ENCODE measurements around the gene TOX2. TPM values are rescaled to one million over a fixed set of nuclear protein-coding genes. Genes with fewer than 3 reads are reported as not detected.

The TOX2 gene
- total RNA-seq, 2 experiments from 2014 or later = 0.23 TPM; not detected in 1

GRCh38 chr20:44001667-44002596, 87.3 kb downstream of the TOX2 start:
- no peaks in the 10 kb centered on the region for H3K9me3 ChIP-seq (ENCODE audit: low read length)
- no peak for DNase-seq (ENCODE audit: low spot score)
- H3K4me2 ChIP-seq (ENCODE audit: low read length) = no peak overlapping the region
- POLR2A ChIA-PET = no interaction called here
- TF ChIP-seq EZH2phosphoT487 (IDR thresholded peaks at IDR 0.05; ENCODE audit: borderline replicate concordance, low read depth, low read length) (no peak), CTCF (conservative IDR thresholded peaks at IDR 0.05; ENCODE audit: low read length) (no peak)
- intact Hi-C loops (cut with micrococcal nuclease; ENCODE audit: unreplicated experiment) = no loop called here
- no peaks in the 10 kb centered on the region for H3K79me2 ChIP-seq (ENCODE audit: insufficient read depth, low read depth, low read length)
- BruUV-seq (replicated peaks) = no TSS peak
- CTCF ChIA-PET (ENCODE audit: unreplicated experiment) = no interaction called here
- no peak overlapping the region for H3K4me3 ChIP-seq (ENCODE audit: low read depth, low read length, poor library complexity, severe bottlenecking)
- H3K9me2 ChIP-seq (ENCODE audit: insufficient read depth, low read length) = no peaks in the 10 kb centered on the region
- no peaks in the 10 kb centered on the region for H4K20me1 ChIP-seq (ENCODE audit: insufficient read depth, low read length)
- no peaks in the 10 kb centered on the region for H3K36me3 ChIP-seq (ENCODE audit: insufficient read depth, low read length)
- no peak overlapping the region for H2AFZ ChIP-seq (ENCODE audit: low read length)
- H3K27ac ChIP-seq (ENCODE audit: low read depth, low read length, poor library complexity, severe bottlenecking) = no peak overlapping the region
- H3K4me1 ChIP-seq (ENCODE audit: insufficient read depth, low read length, poor library complexity, severe bottlenecking) = no peaks in the 10 kb centered on the region

- Histone ChIP-seq H3K79me2 (ENCODE audit: insufficient read depth, low read depth, low read length) (no peaks in the 10 kb centered on the region), H3K9me2 (ENCODE audit: insufficient read depth, low read length) (no peaks in the 10 kb centered on the region), H3K9me3 (ENCODE audit: low read length) (no peaks in the 10 kb centered on the region), H3K36me3 (ENCODE audit: insufficient read depth, low read length) (no peaks in the 10 kb centered on the region), H2AFZ (ENCODE audit: low read length) (no peak overlapping the region), H3K4me3 (ENCODE audit: low read depth, low read length, poor library complexity, severe bottlenecking) (no peak overlapping the region), H3K4me1 (ENCODE audit: insufficient read depth, low read length, poor library complexity, severe bottlenecking) (no peaks in the 10 kb centered on the region), H3K27ac (ENCODE audit: low read depth, low read length, poor library complexity, severe bottlenecking) (no peak overlapping the region), H3K4me2 (ENCODE audit: low read length) (no peak overlapping the region), H4K20me1 (ENCODE audit: insufficient read depth, low read length) (no peaks in the 10 kb centered on the region)
- CTCF ChIA-PET (ENCODE audit: unreplicated experiment) = no interaction called here
- BruUV-seq (replicated peaks) = no TSS peak
- intact Hi-C loops (cut with micrococcal nuclease; ENCODE audit: unreplicated experiment) = no loop called here
- POLR2A ChIA-PET = interaction anchor here (0.7 kb wide), 1 partner anchor 1280 kb away, joined by 3 read pairs; no protein-coding TSS in a partner anchor
- TF ChIP-seq EZH2phosphoT487 (IDR thresholded peaks at IDR 0.05; ENCODE audit: borderline replicate concordance, low read depth, low read length) (no peak), CTCF (conservative IDR thresholded peaks at IDR 0.05; ENCODE audit: low read length) (no peak)
- no peak for DNase-seq (ENCODE audit: low spot score)
Measured at GRCh38 chr20:44002861-44003260, 88.2 kb downstream of the TOX2 start.

- no peak overlapping the region for H2AFZ ChIP-seq (ENCODE audit: low read length)
- H3K9me3 ChIP-seq (ENCODE audit: low read length) = no peaks in the 10 kb centered on the region
- CTCF ChIA-PET (ENCODE audit: unreplicated experiment) = no interaction called here
- H4K20me1 ChIP-seq (ENCODE audit: insufficient read depth, low read length) = no peaks in the 10 kb centered on the region
- no peak overlapping the region for H3K4me3 ChIP-seq (ENCODE audit: low read depth, low read length, poor library complexity, severe bottlenecking)
- H3K36me3 ChIP-seq (ENCODE audit: insufficient read depth, low read length) = no peaks in the 10 kb centered on the region
- no peaks in the 10 kb centered on the region for H3K9me2 ChIP-seq (ENCODE audit: insufficient read depth, low read length)
- H3K4me2 ChIP-seq (ENCODE audit: low read length) = no peak overlapping the region
- DNase-seq (ENCODE audit: low spot score) = no peak
- no peaks in the 10 kb centered on the region for H3K79me2 ChIP-seq (ENCODE audit: insufficient read depth, low read depth, low read length)
- no TSS peak for BruUV-seq (replicated peaks)
- intact Hi-C loops (cut with micrococcal nuclease; ENCODE audit: unreplicated experiment) = no loop called here
- POLR2A ChIA-PET = interaction anchor here (0.7 kb wide), 1 partner anchor 1281 kb away, joined by 3 read pairs; no protein-coding TSS in a partner anchor
- TF ChIP-seq EZH2phosphoT487 (IDR thresholded peaks at IDR 0.05; ENCODE audit: borderline replicate concordance, low read depth, low read length) (no peak), CTCF (conservative IDR thresholded peaks at IDR 0.05; ENCODE audit: low read length) (no peak)
- no peak overlapping the region for H3K27ac ChIP-seq (ENCODE audit: low read depth, low read length, poor library complexity, severe bottlenecking)
- no peaks in the 10 kb centered on the region for H3K4me1 ChIP-seq (ENCODE audit: insufficient read depth, low read length, poor library complexity, severe bottlenecking)
Measured at GRCh38 chr20:44003609-44004008, 89.0 kb downstream of the TOX2 start.
